Anterior cingulate cortex (tissue), 58 donors: Measurements from ENCODE around the gene TRAF3.

Experiments used
- DNase-seq, 58 donors: peaks; one replicate each; lab custom pipeline; 2025; lab: John Stamatoyannopoulos, UW

TRAF3 gene

GRCh38 chr14:102928412-102929240 is 151.4 kb downstream of the TRAF3 start:
- DNase-seq: no peak

- DNase-seq: no peak
These were observed 152.2 kb downstream of the TRAF3 start for GRCh38 chr14:102929241-102930137.

- DNase-seq: no peak
These were observed 153.0 kb downstream of the TRAF3 start for GRCh38 chr14:102930138-102930752.

GRCh38 chr14:102930753-102931579 is 153.7 kb downstream of the TRAF3 start:
- peak in 3 of 58 donors; percentile 19 to 33 (median 22) for DNase-seq

GRCh38 chr14:102931580-102932285 is 154.5 kb downstream of the TRAF3 start:
- no peak for DNase-seq

- no peak for DNase-seq
These were observed 155.4 kb downstream of the TRAF3 start for GRCh38 chr14:102932484-102933248.

GRCh38 chr14:102933618-102934231 is 156.5 kb downstream of the TRAF3 start:
- DNase-seq: no peak

- no peak for DNase-seq
These were observed 158.5 kb downstream of the TRAF3 start for GRCh38 chr14:102935756-102936155.

GRCh38 chr14:102937331-102938175 is 160.3 kb downstream of the TRAF3 start:
- DNase-seq: no peak

GRCh38 chr14:102938191-102938590 is 160.9 kb downstream of the TRAF3 start:
- DNase-seq: no peak

GRCh38 chr14:102939329-102939728 is 162.1 kb downstream of the TRAF3 start:
- no peak for DNase-seq

- no peak for DNase-seq
These were observed 162.7 kb downstream of the TRAF3 start for GRCh38 chr14:102939820-102940561.

- DNase-seq: peak in 3 of 58 donors; percentile 15 to 21 (median 17)
These were observed 163.6 kb downstream of the TRAF3 start for GRCh38 chr14:102940729-102941362.

- no peak for DNase-seq
These were observed 164.3 kb downstream of the TRAF3 start for GRCh38 chr14:102941419-102942011.

- no peak for DNase-seq
These were observed 164.8 kb downstream of the TRAF3 start for GRCh38 chr14:102942069-102942468.

GRCh38 chr14:102943454-102943853 is 166.2 kb downstream of the TRAF3 start:
- DNase-seq: no peak
